Measurements from ENCODE around the gene ACAT2. TPM values are rescaled to one million over a fixed set of nuclear protein-coding genes. Genes with fewer than 3 reads are reported as not detected.
"Not testable (repeated sequence)": the region's sequence is repeated elsewhere in the genome, so short reads cannot be mapped to it uniquely, and the experiment has no call there.

ACAT2 gene
- total RNA-seq, 1 donor from 2014 or later, result 55.3 TPM

GRCh38 chr6:159800141-159800865, 38.5 kb downstream of the ACAT2 start, which contains the start of gene PNLDC1:
Gene PNLDC1, plus strand, starts transcription at chr6:159800276. Its CDS starts 32 bp downstream, at chr6:159800308.
- ATAC-seq (no peak), DNase-seq (ENCODE audit: low spot score) (no peak)
- intact Hi-C loops (cut with DNase I), result no loop called here

- intact Hi-C loops (cut with DNase I), result no loop called here
- DNase-seq (ENCODE audit: low spot score) (no peak), ATAC-seq (no peak)
Measured at GRCh38 chr6:159801935-159802334, 40.1 kb downstream of the ACAT2 start.

GRCh38 chr6:159804504-159804903, 42.7 kb downstream of the ACAT2 start:
- ATAC-seq (no peak), DNase-seq (ENCODE audit: low spot score) (no peak)
- intact Hi-C loops (cut with DNase I), result no loop called here

GRCh38 chr6:159805440-159806020, 43.7 kb downstream of the ACAT2 start:
- intact Hi-C loops (cut with DNase I), result no loop called here
- no peak for ATAC-seq

GRCh38 chr6:159806021-159806458, 44.2 kb downstream of the ACAT2 start:
- ATAC-seq (no peak), DNase-seq (ENCODE audit: low spot score) (no peak)

More at GRCh38 chr6:159805440-159806020, 43.7 kb downstream of the ACAT2 start:
- DNase-seq (ENCODE audit: low spot score), result no peak

GRCh38 chr6:159807150-159807858, 45.5 kb downstream of the ACAT2 start:
- DNase-seq (ENCODE audit: low spot score), result no peak
- intact Hi-C loops (cut with DNase I), result no loop called here
- ATAC-seq, result no peak

More at GRCh38 chr6:159806021-159806458, 44.2 kb downstream of the ACAT2 start:
- intact Hi-C loops (cut with DNase I), result no loop called here

GRCh38 chr6:159808647-159809046, 46.8 kb downstream of the ACAT2 start:
- DNase-seq (ENCODE audit: low spot score) (no peak), ATAC-seq (no peak)
- intact Hi-C loops (cut with DNase I), result no loop called here

GRCh38 chr6:159809149-159809548, 47.3 kb downstream of the ACAT2 start:
- no peak for ATAC-seq
- no peak for DNase-seq (ENCODE audit: low spot score)
- intact Hi-C loops (cut with DNase I), result no loop called here

- ATAC-seq (no peak), DNase-seq (ENCODE audit: low spot score) (no peak)
- intact Hi-C loops (cut with DNase I), result no loop called here
Measured at GRCh38 chr6:159813781-159814180, 51.9 kb downstream of the ACAT2 start.

- no peak for ATAC-seq
- DNase-seq (ENCODE audit: low spot score), result no peak
- intact Hi-C loops (cut with DNase I), result no loop called here
Measured at GRCh38 chr6:159815410-159815809, 53.6 kb downstream of the ACAT2 start.

- DNase-seq (ENCODE audit: low spot score); ATAC-seq; intact Hi-C loops (cut with DNase I): not testable (repeated sequence)
Measured at GRCh38 chr6:159816775-159817174, 54.9 kb downstream of the ACAT2 start.

- no peak for DNase-seq (ENCODE audit: low spot score)
- intact Hi-C loops (cut with DNase I), result no loop called here
- ATAC-seq, result no peak
Measured at GRCh38 chr6:159817951-159818739, 56.3 kb downstream of the ACAT2 start.

- DNase-seq (ENCODE audit: low spot score) (no peak), ATAC-seq (no peak)
- intact Hi-C loops (cut with DNase I), result no loop called here
Measured at GRCh38 chr6:159819098-159819497, 57.3 kb downstream of the ACAT2 start.

GRCh38 chr6:159819932-159820640, 58.2 kb downstream of the ACAT2 start:
- peak; percentile 50 for DNase-seq (ENCODE audit: low spot score)
- no peak for ATAC-seq
- intact Hi-C loops (cut with DNase I), result no loop called here

- intact Hi-C loops (cut with DNase I), result no loop called here
- ATAC-seq (no peak), DNase-seq (ENCODE audit: low spot score) (peak; percentile 25)
Measured at GRCh38 chr6:159821122-159821521, 59.3 kb downstream of the ACAT2 start.

- ATAC-seq (no peak), DNase-seq (ENCODE audit: low spot score) (peak; percentile 23)
- intact Hi-C loops (cut with DNase I), result no loop called here
Measured at GRCh38 chr6:159821726-159822125, 59.9 kb downstream of the ACAT2 start.

- ATAC-seq (no peak), DNase-seq (ENCODE audit: low spot score) (no peak)
- intact Hi-C loops (cut with DNase I), result no loop called here
Measured at GRCh38 chr6:159823953-159824352, 62.1 kb downstream of the ACAT2 start.

GRCh38 chr6:159824690-159825089, 62.8 kb downstream of the ACAT2 start:
- ATAC-seq; DNase-seq (ENCODE audit: low spot score); intact Hi-C loops (cut with DNase I): not testable (repeated sequence)
